ENCODE results near the gene PPP6R3.
"Not testable (repeated sequence)": the region's sequence is repeated elsewhere in the genome, so short reads cannot be mapped to it uniquely, and the experiment has no call there.

Gene PPP6R3

GRCh38 chr11:68460741-68461574 lies at the start of gene PPP6R3:
Gene PPP6R3 (plus strand): TSS chr11:68460752. CDS start chr11:68537665, 76,913 bp downstream.
- DNase-seq (ENCODE audit: low read depth in 2 of 2), result no peak

- DNase-seq (ENCODE audit: low read depth in 2 of 2), result no peak
Measured at GRCh38 chr11:68411501-68411991, 49.0 kb upstream of the PPP6R3 start.

- DNase-seq (ENCODE audit: low read depth in 2 of 2), result no peak
Measured at GRCh38 chr11:68412593-68413475, 47.7 kb upstream of the PPP6R3 start.

GRCh38 chr11:68413591-68413999 lies 47.0 kb upstream of the PPP6R3 start:
- no peak for DNase-seq (ENCODE audit: low read depth in 2 of 2)

DNA sequence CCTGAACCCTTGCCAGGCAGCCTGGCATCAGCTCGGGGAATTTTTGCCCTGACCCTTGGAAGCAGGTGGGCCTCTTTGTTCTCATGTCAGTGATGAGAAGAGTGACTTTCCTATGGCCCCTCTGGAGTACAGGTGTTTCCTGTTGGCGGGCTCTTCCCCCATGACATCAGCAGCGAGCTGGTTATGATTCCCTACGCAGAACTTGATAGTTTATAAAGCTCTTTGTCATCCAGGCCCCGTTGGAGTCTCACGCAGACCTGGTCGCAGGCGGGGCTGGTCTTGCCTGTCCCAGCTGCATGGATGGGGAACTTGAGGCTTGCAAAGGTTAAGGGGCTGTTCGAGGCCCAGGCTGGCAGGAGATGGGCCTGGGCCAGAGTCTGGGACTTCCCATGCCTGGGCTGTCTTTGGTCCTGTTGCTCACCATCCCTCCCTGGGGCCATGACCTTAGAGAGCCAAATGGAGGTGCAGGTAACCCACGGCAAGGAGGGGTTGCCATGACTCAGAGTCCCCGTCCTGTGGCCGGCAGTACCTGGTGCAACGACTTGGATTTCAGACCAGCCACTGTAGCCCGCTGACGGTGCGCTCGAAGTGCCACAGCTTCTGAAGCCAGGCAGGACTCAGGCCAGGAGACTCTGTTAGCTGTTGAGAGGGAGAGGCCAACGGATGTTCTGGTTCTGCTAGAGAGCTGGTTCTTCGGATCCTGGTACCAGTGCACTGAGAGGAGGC lies 45.9 kb upstream of the PPP6R3 start:
- no peak for DNase-seq (ENCODE audit: low read depth in 2 of 2)

DNA sequence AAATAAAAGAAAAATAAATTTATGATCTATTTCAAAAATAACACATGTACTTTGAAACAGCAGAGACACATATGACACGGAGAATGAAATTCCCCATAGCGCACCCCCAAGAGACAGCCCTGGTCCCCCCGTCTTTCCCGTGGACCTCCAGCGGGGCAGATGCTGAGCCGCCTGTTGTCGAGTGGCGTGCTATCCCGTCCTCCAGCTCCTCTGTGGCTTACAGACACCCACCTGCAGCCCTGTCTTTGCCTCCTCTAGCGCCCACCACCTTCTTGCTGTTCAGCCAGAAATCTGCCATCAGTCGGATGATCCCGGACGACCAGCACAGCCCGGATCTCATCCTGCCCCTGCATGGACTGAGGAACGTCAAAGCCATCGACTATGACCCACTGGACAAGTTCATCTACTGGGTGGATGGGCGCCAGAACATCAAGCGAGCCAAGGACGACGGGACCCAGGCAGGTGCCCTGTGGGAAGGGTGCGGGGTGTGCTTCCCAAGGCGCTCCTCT lies 44.4 kb upstream of the PPP6R3 start:
- DNase-seq (ENCODE audit: low read depth in 2 of 2), result no peak

GRCh38 chr11:68418648-68419047 lies 41.9 kb upstream of the PPP6R3 start:
- DNase-seq (ENCODE audit: low read depth in 2 of 2), result no peak

- no peak for DNase-seq (ENCODE audit: low read depth in 2 of 2)
Measured at GRCh38 chr11:68420171-68420570, 40.4 kb upstream of the PPP6R3 start.

- no peak for DNase-seq (ENCODE audit: low read depth in 2 of 2)
Measured at GRCh38 chr11:68423481-68423880, 37.1 kb upstream of the PPP6R3 start.

DNA sequence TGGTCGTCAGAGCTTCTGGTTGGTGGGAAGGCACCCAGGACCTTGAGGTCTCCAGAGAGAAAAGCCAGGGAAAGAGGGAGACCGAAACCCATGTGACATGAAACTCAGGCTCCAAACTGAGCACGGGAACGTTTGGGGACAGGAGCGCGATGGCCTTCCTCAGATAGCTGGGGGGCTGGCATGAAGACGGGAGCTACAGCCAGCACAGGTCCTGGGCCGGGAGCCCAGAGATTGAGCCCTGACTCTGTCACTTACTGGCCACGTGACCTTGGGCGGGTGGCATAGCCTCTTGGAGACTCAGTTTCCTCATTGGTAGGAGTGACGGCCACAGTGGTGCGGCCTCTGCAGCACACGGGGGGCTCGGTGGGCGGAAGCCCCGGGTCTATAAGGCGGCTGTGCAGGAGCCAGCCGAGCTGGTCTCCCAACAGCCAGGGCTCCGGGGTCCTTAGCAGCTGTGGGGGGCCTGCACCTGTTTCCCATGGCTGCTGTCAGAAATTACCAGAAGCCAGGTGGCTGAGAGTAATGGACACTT lies 36.4 kb upstream of the PPP6R3 start:
- no peak for DNase-seq (ENCODE audit: low read depth in 2 of 2)

DNA sequence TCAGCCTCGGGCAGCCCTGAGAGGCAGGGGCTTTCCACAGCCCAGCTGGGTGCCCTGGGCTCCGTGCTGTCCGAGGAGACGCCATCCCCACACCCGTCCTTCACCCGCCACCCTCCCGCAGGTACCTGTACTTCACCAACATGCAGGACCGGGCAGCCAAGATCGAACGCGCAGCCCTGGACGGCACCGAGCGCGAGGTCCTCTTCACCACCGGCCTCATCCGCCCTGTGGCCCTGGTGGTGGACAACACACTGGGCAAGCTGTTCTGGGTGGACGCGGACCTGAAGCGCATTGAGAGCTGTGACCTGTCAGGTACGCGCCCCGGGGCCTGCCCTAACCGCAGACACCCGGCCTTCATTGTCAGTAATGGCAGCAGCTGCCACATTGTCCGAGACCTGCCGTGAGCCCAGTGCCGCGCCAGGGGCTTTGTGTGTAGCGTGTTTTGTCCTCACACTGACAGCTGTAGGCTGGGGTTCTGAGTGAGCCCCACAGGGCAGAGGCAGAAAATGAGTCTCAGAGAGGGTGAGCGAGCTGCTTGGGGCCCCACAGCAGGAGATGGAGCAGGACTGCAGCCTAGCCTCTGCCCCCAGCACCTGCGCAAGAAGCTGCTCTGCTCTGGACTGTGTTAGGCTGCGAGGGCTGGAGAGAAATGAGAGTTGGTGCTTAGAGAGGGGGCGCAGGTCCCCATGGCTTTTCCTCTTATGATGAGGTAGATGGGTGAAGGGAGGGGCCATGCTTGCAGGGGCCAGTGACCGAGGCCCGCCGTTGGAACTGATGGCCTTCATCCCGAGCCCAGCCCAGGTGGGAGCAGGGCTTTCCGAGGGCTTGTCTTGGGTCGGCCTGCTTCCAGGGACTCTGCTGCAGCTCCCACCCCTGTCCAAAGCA lies 35.3 kb upstream of the PPP6R3 start:
- no peak for DNase-seq (ENCODE audit: low read depth in 2 of 2)

DNA sequence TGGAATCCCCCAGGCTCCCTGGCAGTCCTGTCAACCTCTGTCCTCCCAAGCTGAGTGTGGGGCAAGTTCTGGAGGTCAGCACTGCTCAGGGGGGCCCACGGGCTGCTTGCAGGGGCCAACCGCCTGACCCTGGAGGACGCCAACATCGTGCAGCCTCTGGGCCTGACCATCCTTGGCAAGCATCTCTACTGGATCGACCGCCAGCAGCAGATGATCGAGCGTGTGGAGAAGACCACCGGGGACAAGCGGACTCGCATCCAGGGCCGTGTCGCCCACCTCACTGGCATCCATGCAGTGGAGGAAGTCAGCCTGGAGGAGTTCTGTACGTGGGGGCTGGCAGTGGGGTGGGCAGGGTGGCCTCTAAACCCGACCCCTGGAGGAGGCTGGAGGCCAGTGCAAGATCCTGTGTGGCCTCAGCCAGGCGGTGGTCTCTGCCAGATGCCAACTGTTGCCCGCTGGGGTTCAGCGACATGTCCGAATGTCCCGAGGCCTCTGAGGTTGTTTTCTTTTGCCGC lies 34.6 kb upstream of the PPP6R3 start:
- no peak for DNase-seq (ENCODE audit: low read depth in 2 of 2)

DNA sequence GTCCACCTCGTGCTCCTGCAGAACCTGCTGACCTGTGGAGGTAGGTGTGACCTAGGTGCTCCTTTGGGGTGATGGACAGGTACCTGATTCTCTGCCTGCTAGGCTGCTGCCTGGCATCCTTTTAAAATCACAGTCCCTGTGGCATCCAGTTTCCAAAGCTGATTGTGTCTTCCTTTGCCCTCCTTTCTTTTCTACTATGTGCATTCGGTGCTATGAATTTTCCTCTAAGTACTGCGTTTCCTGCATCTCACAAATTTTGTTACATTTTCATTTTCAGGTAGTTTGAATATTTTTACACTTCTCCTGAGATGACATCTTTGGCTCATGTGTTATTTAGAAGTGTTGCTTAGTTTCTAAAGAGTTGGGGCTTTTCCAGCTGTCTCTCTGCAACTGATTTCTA lies 30.9 kb upstream of the PPP6R3 start:
- no peak for DNase-seq (ENCODE audit: low read depth in 2 of 2)

DNA sequence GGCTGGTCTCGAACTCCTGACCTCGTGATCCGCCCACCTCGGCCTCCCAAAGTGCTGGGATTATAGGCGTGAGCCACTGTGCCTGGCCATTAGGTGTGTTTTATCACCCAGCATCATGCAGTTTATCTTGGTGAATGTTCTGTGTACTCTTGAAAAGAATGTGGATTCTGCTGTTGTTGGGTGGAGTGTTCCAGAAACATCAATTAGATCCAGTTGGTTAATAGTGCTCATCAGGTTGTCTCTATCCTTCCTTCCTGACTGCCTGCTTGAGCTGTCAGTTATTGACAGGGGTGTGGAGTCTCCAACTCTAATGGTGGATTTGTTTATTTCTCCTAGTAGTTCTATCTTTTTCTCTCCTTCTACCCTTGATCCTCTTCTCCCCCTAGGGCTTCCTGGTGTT lies 30.2 kb upstream of the PPP6R3 start:
- no peak for DNase-seq (ENCODE audit: low read depth in 2 of 2)

DNA sequence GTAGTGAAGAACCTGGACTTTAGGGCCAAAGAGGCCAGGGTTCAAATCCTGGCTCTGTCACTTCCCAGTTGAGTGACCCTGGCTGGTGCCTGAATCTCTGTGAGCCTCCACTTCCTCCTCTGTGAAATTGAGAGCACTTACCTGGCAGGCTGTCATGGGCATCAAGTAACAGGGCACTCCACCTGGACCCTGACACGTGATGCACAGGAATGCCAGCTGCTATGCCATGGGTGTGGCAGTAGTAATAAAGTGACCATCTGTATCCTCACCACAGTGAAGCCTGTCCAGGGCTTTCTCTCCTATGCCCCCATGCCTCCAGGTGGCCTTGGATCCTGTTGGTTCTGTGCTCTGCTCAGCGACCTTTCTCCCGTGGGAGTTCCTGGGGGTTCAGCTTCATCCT lies 29.8 kb upstream of the PPP6R3 start:
- no peak for DNase-seq (ENCODE audit: low read depth in 2 of 2)

DNA sequence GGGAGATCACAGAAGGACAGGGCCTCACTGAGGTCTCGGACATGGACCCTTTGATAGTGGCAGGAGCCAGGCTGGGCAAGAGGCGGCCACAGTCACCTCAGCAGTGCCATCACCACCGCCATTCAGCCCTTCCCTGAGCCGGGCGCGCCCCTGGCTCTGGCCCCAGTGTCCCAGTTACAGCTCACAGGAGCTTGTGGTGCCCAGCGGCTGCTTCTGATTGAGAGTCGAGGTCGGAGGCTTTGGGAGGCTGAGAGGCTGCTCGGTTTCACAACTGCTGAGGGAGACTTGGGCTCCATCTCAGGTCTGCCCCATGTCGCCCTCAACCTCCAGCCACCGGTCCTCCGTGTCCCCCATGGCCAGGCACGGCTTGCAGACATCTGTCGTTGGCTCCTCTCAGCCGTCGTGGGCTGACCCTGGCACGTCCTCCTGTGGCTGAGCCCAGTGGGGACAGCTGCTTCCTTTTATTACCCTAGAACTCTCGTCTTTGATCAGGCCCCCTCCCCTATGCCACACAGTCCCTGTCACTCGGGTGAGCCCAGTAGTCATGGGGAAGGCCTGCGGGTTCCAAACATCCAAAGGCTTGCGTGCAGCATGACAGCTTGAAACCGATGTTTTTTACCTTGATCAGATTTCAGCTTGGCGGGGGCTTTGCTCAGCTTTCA lies 28.4 kb upstream of the PPP6R3 start:
- DNase-seq (ENCODE audit: low read depth in 2 of 2), result no peak

- DNase-seq (ENCODE audit: low read depth in 2 of 2), result no peak
Measured at GRCh38 chr11:68432874-68433273, 27.7 kb upstream of the PPP6R3 start.

DNA sequence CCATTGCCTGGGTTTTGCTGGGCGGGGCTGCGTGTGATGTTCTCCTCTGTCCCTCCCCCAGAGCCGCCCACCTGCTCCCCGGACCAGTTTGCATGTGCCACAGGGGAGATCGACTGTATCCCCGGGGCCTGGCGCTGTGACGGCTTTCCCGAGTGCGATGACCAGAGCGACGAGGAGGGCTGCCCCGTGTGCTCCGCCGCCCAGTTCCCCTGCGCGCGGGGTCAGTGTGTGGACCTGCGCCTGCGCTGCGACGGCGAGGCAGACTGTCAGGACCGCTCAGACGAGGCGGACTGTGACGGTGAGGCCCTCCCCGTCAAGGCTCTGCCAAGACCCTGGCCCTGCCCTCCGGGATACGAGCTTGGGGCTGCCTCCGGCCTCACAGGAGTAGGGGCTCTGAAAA lies 27.0 kb upstream of the PPP6R3 start:
- DNase-seq (ENCODE audit: low read depth in 2 of 2), result no peak

GRCh38 chr11:68434159-68434558 lies 26.4 kb upstream of the PPP6R3 start:
- not testable (repeated sequence) for DNase-seq (ENCODE audit: low read depth in 2 of 2)
